ENCODE results near the gene PLEKHA8.

PLEKHA8 gene

DNA sequence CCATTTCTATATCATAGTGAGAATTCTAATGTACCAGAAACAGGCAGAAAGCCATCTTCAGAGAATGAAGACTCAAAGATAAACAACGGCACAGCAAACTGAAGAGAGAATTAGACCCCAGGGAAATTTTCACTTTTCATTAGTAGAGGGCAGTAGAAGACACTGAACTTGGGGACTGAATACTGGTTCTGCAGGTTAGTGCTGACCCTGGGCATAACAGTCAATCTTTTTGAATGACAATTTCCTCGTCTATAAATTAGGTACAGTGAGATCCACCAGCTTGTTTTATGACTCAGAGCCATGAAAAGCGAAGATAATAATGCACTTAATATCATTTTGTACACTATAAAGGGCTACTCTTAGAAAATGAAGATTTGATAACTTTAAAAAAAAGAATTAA, 15.5 kb upstream of the PLEKHA8 start:
- H3K4me2 ChIP-seq (ENCODE audit: low read depth, low read length) = no peak overlapping the region
- H3K9me3 ChIP-seq (replicated peaks; ENCODE audit: insufficient read depth, low read length) = no peaks in the 10 kb centered on the region
- no peaks in the 10 kb centered on the region for H3K4me1 ChIP-seq (ENCODE audit: low read length)
- H3F3A ChIP-seq (ENCODE audit: insufficient read depth, low read length) = no peaks in the 10 kb centered on the region
- no peaks in the 10 kb centered on the region for H3K9me2 ChIP-seq (replicated peaks; ENCODE audit: insufficient read depth, low read length)
- H3K79me2 ChIP-seq (ENCODE audit: low read length) = no peaks in the 10 kb centered on the region
- no peak overlapping the region for H3K4me3 ChIP-seq (ENCODE audit: low read length)
- H3K27me3 ChIP-seq (replicated peaks; ENCODE audit: insufficient read depth, low read length) = no peaks in the 10 kb centered on the region
- DNase-seq = no peak
- H4K20me1 ChIP-seq (ENCODE audit: insufficient read depth, low read length) = no peaks in the 10 kb centered on the region
- no peak overlapping the region for H3K27ac ChIP-seq (ENCODE audit: low read length)
- H3K36me3 ChIP-seq (replicated peaks; ENCODE audit: insufficient read depth, low read length) = no peaks in the 10 kb centered on the region; the same call in 1 of the 2 replicates
- no peak overlapping the region for H2AFZ ChIP-seq (ENCODE audit: low read length)
- TF ChIP-seq EZH2 (optimal IDR thresholded peaks at IDR 0.05; ENCODE audit: low read depth, low read length) (no peak), EZH2phosphoT487 (IDR thresholded peaks at IDR 0.05; ENCODE audit: low read length) (no peak), CTCF (IDR thresholded peaks at IDR 0.05; ENCODE audit: low read length) (no peak)
- no peak overlapping the region for H3K9ac ChIP-seq (ENCODE audit: low read length)

DNA sequence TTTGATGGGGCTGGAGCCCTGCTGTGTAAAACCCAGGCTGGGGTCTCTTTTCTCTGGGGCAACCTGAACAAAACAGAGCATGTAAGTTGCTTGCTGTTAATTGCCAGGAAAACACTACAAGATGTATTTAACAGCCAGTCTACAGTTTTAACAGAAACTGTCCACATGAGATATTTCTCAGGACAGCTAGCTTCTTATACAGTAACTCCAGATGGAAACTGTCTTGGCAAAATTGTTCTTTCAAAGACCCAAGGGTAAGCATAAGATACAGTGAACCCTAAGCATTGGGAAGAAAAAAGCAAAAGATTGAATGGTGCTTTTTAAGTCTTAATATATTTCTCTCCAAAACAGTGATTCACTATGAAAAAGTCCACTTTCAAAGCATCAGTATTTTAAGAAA, 9.8 kb upstream of the PLEKHA8 start:
- H3K9me3 ChIP-seq (replicated peaks; ENCODE audit: insufficient read depth, low read length) = no peaks in the 10 kb centered on the region
- H3F3A ChIP-seq (ENCODE audit: insufficient read depth, low read length) = peaks cover 10% of the 10 kb centered on the region
- TF ChIP-seq EZH2phosphoT487 (IDR thresholded peaks at IDR 0.05; ENCODE audit: low read length) (no peak), CTCF (IDR thresholded peaks at IDR 0.05; ENCODE audit: low read length) (no peak), EZH2 (optimal IDR thresholded peaks at IDR 0.05; ENCODE audit: low read depth, low read length) (no peak)
- no peaks in the 10 kb centered on the region; the same call in 1 of the 2 replicates for H3K36me3 ChIP-seq (replicated peaks; ENCODE audit: insufficient read depth, low read length)
- no peak overlapping the region for H3K4me2 ChIP-seq (ENCODE audit: low read depth, low read length)
- H3K9me2 ChIP-seq (replicated peaks; ENCODE audit: insufficient read depth, low read length) = no peaks in the 10 kb centered on the region
- H3K4me1 ChIP-seq (ENCODE audit: low read length) = peaks cover 17% of the 10 kb centered on the region
- H3K4me3 ChIP-seq (ENCODE audit: low read length) = no peak overlapping the region
- no peak overlapping the region for H2AFZ ChIP-seq (ENCODE audit: low read length)
- peaks cover 14% of the 10 kb centered on the region for H3K79me2 ChIP-seq (ENCODE audit: low read length)
- no peak overlapping the region for H3K9ac ChIP-seq (ENCODE audit: low read length)
- no peaks in the 10 kb centered on the region for H4K20me1 ChIP-seq (ENCODE audit: insufficient read depth, low read length)
- no peak for DNase-seq
- no peak overlapping the region for H3K27ac ChIP-seq (ENCODE audit: low read length)
- no peaks in the 10 kb centered on the region for H3K27me3 ChIP-seq (replicated peaks; ENCODE audit: insufficient read depth, low read length)

- Histone ChIP-seq H2AFZ (ENCODE audit: low read length) (no peak overlapping the region), H3K4me2 (ENCODE audit: low read depth, low read length) (no peak overlapping the region), H3K36me3 (replicated peaks; ENCODE audit: insufficient read depth, low read length) (no peaks in the 10 kb centered on the region; the same call in 1 of the 2 replicates), H3K4me3 (ENCODE audit: low read length) (no peak overlapping the region), H3K9me3 (replicated peaks; ENCODE audit: insufficient read depth, low read length) (no peaks in the 10 kb centered on the region), H3K27me3 (replicated peaks; ENCODE audit: insufficient read depth, low read length) (no peaks in the 10 kb centered on the region), H3K9me2 (replicated peaks; ENCODE audit: insufficient read depth, low read length) (no peaks in the 10 kb centered on the region), H3K9ac (ENCODE audit: low read length) (no peak overlapping the region), H3K4me1 (ENCODE audit: low read length) (peaks cover 20% of the 10 kb centered on the region), H4K20me1 (ENCODE audit: insufficient read depth, low read length) (no peaks in the 10 kb centered on the region), H3F3A (ENCODE audit: insufficient read depth, low read length) (peaks cover 10% of the 10 kb centered on the region), H3K27ac (ENCODE audit: low read length) (no peak overlapping the region), H3K79me2 (ENCODE audit: low read length) (peaks cover 23% of the 10 kb centered on the region)
- no peak for DNase-seq
- TF ChIP-seq EZH2 (optimal IDR thresholded peaks at IDR 0.05; ENCODE audit: low read depth, low read length) (no peak), CTCF (IDR thresholded peaks at IDR 0.05; ENCODE audit: low read length) (no peak), EZH2phosphoT487 (IDR thresholded peaks at IDR 0.05; ENCODE audit: low read length) (no peak)
These were observed 8.8 kb upstream of the PLEKHA8 start for GRCh38 chr7:30019387-30019786.
